CD4-positive, alpha-beta T cell (primary cell): ENCODE results near the gene ROR1. TPM values are rescaled to one million over a fixed set of nuclear protein-coding genes. Genes with fewer than 3 reads are reported as not detected.

Experiments
- ATAC-seq: fragments of 200-7000 bp; cut with Tn5 transposase; one replicate; pipeline ENCODE4 v1.10.0; 2022; ENCODE audit warnings: mild to moderate bottlenecking; ENCODE audit not compliant: poor library complexity
- CTCF ChIA-PET: fragments of 350-600 bp; sonication (Branson Sonifier 250); formaldehyde crosslinking; loops from one replicate; lab custom pipeline; 2021; ENCODE audit warnings: antibody characterized with exemption, inconsistent platforms; lab: Charles Lee
- POLR2A ChIA-PET: fragments of 350-600 bp; sonication (Branson Sonifier 250); formaldehyde crosslinking; loops from one replicate; lab custom pipeline; 2021; ENCODE audit warnings: antibody characterized with exemption, inconsistent platforms; lab: Charles Lee
- DNase-seq, 14 experiments: peaks; one replicate each; pipeline ENCODE4 v3.0.0-alpha.2; 2013 to 2020; ENCODE audit warnings: mixed read lengths in 2 of 14
- H3K27ac ChIP-seq, 2 donors: one replicate each; pipeline versions ENCODE4 v1.5.1 to v1.7.0; 2013; ENCODE audit warnings: low read length in 2 of 2, low read depth in 1 of 2, mild to moderate bottlenecking in 1 of 2
- H3K27me3 ChIP-seq, 2 experiments: 1 replicate in 1 of 2; 2 replicates in 1 of 2; pipeline versions ENCODE4 v1.6.1 to v1.7.0; 2013; ENCODE audit warnings: low read length in 2 of 2, control low read depth in 1 of 2, mild to moderate bottlenecking in 1 of 2, moderate library complexity in 1 of 2; ENCODE audit not compliant: insufficient read depth in 2 of 2, control insufficient read depth in 1 of 2
- H3K36me3 ChIP-seq: one replicate; pipeline ENCODE4 v1.6.1; 2013; ENCODE audit warnings: low read length, control low read depth; ENCODE audit not compliant: insufficient read depth
- H3K4me1 ChIP-seq: one replicate; pipeline ENCODE4 v1.6.1; 2013; ENCODE audit warnings: low read length, control low read depth; ENCODE audit not compliant: insufficient read depth
- H3K4me3 ChIP-seq: one replicate; pipeline ENCODE4 v1.5.1; 2013; ENCODE audit warnings: mild to moderate bottlenecking, low read length, moderate library complexity
- H3K9me3 ChIP-seq, 2 experiments: 1 replicate in 1 of 2; 2 replicates in 1 of 2; pipeline versions ENCODE4 v1.6.1 to v1.7.0; 2013; ENCODE audit warnings: low read length in 2 of 2, mild to moderate bottlenecking in 2 of 2, control low read depth in 1 of 2, moderate library complexity in 1 of 2; ENCODE audit not compliant: control insufficient read depth in 1 of 2, insufficient read depth in 1 of 2
- H3K27ac Mint-ChIP-seq: one replicate; pipeline ENCODE4 v1.8.0; 2020; ENCODE audit warnings: mixed read lengths
- H3K27me3 Mint-ChIP-seq: one replicate; pipeline ENCODE4 v1.8.0; 2021; ENCODE audit warnings: mixed read lengths
- H3K36me3 Mint-ChIP-seq: one replicate; pipeline ENCODE4 v1.8.0; 2021; ENCODE audit warnings: low read depth, mixed read lengths
- H3K4me1 Mint-ChIP-seq: one replicate; pipeline ENCODE4 v1.8.0; 2021; ENCODE audit warnings: low read depth, mixed read lengths
- H3K4me3 Mint-ChIP-seq: one replicate; pipeline ENCODE4 v1.8.0; 2020; ENCODE audit warnings: mild to moderate bottlenecking, mixed read lengths
- H3K9me3 Mint-ChIP-seq: one replicate; pipeline ENCODE4 v1.8.0; 2020; ENCODE audit warnings: mixed read lengths
- intact Hi-C, 2 experiments: fragments of 100-400 bp; cut with DNase I in 1 of 2; cut with micrococcal nuclease in 1 of 2; formaldehyde crosslinking; loops; one replicate each; pipeline versions ENCODE4 v1.15.1 to v1.9.0; 2023 to 2025; cut with DNase I, micrococcal nuclease
- total RNA-seq, 174 experiments: library from RNA in 2 of 174; stranded (reverse) in 2 of 174; gene quantifications; one replicate each; pipeline ENCODE4 v1.2.3 and lab custom pipeline; 2021 to 2026
- TF ChIP-seq, protein P1 (sequence below): fragments of 200-600 bp; IDR thresholded peaks from one replicate; pipeline ENCODE4 v1.8.0; 2022; ENCODE audit warnings: antibody characterized with exemption, mild to moderate bottlenecking

The ROR1 gene
- total RNA-seq, 2 experiments from 2014 or later: not detected

DNA sequence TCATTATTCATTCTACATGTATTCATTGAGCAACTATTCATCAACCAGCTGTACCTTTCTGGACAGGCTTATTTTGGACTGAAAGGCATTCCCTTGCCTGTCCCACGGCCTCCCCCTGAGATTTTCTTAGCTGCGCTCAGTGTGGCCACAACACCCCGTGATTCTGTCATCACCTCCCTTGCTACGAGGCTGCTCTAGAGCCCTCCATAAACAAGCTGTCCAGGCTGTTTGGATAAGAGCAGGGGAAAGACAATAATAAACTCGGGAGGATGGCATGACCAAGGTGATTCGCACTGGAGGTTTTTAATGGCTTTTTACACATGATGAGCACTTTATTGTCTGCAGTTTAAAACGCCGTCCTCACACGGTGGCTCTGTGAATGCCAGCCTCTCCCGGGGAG lies 139.7 kb downstream of the ROR1 start:
- ATAC-seq: no peak
- Mint-ChIP-seq H3K27me3 (peaks cover 7% of the 10 kb centered on the region), H3K27ac (no peak overlapping the region), H3K9me3 (no peaks in the 10 kb centered on the region), H3K4me1 (no peaks in the 10 kb centered on the region), H3K4me3 (no peak overlapping the region), H3K36me3 (no peaks in the 10 kb centered on the region)
- DNase-seq: no peak
- CTCF ChIA-PET: no interaction called here
- TF ChIP-seq, protein P1, sequence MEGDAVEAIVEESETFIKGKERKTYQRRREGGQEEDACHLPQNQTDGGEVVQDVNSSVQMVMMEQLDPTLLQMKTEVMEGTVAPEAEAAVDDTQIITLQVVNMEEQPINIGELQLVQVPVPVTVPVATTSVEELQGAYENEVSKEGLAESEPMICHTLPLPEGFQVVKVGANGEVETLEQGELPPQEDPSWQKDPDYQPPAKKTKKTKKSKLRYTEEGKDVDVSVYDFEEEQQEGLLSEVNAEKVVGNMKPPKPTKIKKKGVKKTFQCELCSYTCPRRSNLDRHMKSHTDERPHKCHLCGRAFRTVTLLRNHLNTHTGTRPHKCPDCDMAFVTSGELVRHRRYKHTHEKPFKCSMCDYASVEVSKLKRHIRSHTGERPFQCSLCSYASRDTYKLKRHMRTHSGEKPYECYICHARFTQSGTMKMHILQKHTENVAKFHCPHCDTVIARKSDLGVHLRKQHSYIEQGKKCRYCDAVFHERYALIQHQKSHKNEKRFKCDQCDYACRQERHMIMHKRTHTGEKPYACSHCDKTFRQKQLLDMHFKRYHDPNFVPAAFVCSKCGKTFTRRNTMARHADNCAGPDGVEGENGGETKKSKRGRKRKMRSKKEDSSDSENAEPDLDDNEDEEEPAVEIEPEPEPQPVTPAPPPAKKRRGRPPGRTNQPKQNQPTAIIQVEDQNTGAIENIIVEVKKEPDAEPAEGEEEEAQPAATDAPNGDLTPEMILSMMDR: no peak
- Histone ChIP-seq H3K4me3 (no peak overlapping the region), H3K36me3 (no peaks in the 10 kb centered on the region), H3K27ac (no peak overlapping the region), H3K27me3 (peaks cover 0 to 2% of the 10 kb centered on the region in 2 experiments), H3K9me3 (no peaks in the 10 kb centered on the region), H3K4me1 (no peaks in the 10 kb centered on the region)
- intact Hi-C loops: no loop called here
- POLR2A ChIA-PET: no interaction called here

DNA sequence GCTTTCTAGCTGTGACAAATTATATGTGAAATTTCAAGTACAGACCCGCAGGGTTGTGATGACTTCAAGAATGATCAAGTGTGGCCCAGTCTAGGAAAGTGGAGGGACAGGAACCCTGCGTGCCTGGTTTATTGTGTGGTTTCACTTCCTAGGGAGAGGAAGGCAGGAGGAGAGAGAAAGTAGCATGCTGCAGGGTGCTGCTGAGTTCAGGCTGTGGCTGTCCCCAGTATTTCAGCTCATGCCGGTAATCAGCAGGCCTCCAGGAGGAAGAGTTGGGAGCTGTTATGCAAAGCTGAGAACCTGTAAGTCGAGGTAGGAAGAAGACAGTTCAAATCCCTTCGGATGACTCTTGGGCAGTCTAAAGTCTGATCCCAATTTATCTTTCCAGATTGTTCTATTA lies 140.4 kb downstream of the ROR1 start:
- no peaks in the 10 kb centered on the region for H3K36me3 Mint-ChIP-seq
- Histone ChIP-seq H3K9me3 (no peaks in the 10 kb centered on the region), H3K27ac (no peak overlapping the region), H3K36me3 (no peaks in the 10 kb centered on the region), H3K4me3 (no peak overlapping the region), H3K4me1 (no peaks in the 10 kb centered on the region), H3K27me3 (peaks cover 0 to 2% of the 10 kb centered on the region in 2 experiments)
- DNase-seq (no peak), ATAC-seq (no peak)
- no peaks in the 10 kb centered on the region for H3K9me3 Mint-ChIP-seq
- ChIA-PET POLR2A (no interaction called here), CTCF (no interaction called here)
- H3K27ac Mint-ChIP-seq: no peak overlapping the region
- H3K4me1 Mint-ChIP-seq: no peaks in the 10 kb centered on the region
- no peak overlapping the region for H3K4me3 Mint-ChIP-seq
- H3K27me3 Mint-ChIP-seq: peaks cover 7% of the 10 kb centered on the region
- intact Hi-C loops: no loop called here
- TF ChIP-seq, protein P1: no peak

DNA sequence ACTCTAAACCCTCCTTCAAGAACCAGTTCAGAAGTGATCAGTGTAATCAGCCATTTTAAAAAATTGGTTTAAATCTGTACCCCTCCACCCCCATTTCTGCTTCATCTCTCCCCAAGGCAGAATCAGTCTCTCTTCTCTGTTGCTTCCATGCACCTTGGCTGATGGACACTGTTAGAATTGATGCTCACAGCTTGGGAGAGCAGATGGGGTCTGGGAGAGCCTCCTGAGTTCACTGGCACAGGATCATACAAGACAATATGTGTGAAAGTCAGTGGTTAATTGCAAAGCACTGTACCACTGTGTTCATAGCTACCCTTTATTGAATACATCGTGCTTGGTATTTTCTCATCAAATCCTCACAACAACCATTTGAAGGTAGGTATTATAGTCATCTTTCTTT lies 140.9 kb downstream of the ROR1 start:
- H3K4me1 Mint-ChIP-seq: no peaks in the 10 kb centered on the region
- H3K27ac Mint-ChIP-seq: no peak overlapping the region
- no peak overlapping the region for H3K4me3 Mint-ChIP-seq
- POLR2A ChIA-PET: no interaction called here
- CTCF ChIA-PET: no interaction called here
- Histone ChIP-seq H3K4me1 (no peaks in the 10 kb centered on the region), H3K27me3 (peaks cover 0 to 2% of the 10 kb centered on the region in 2 experiments), H3K4me3 (no peak overlapping the region), H3K36me3 (no peaks in the 10 kb centered on the region), H3K27ac (no peak overlapping the region), H3K9me3 (no peaks in the 10 kb centered on the region)
- peaks cover 7% of the 10 kb centered on the region for H3K27me3 Mint-ChIP-seq
- TF ChIP-seq, protein P1: no peak
- DNase-seq (no peak), ATAC-seq (no peak)
- intact Hi-C loops: loop anchor here in 1 of 2 experiments (5.0 kb wide), 1 partner anchor 297 kb away; no protein-coding TSS in a partner anchor
- H3K36me3 Mint-ChIP-seq: no peaks in the 10 kb centered on the region
- no peaks in the 10 kb centered on the region for H3K9me3 Mint-ChIP-seq
